GM06990 (cell line): ENCODE results near the gene KPNB1.

Experiments
- DNase-seq: peaks from one replicate; pipeline ENCODE4 v3.0.0-alpha.2; 2011; ENCODE audit not compliant: insufficient read length; ENCODE audit errors: extremely low read depth
- H3K27me3 ChIP-seq: replicated peaks from 2 replicates; pipeline ENCODE4 v1.6.0; 2011; ENCODE audit warnings: low read length; ENCODE audit not compliant: control insufficient read depth, insufficient read depth
- H3K36me3 ChIP-seq: 2 replicates; pipeline ENCODE4 v1.5.1; 2011; ENCODE audit warnings: low read length; ENCODE audit not compliant: control insufficient read depth, insufficient read depth
- H3K4me3 ChIP-seq: replicated peaks from 2 replicates; pipeline ENCODE4 v1.5.1; 2011; ENCODE audit warnings: low read depth, mild to moderate bottlenecking, control low read depth, low read length
- TF ChIP-seq, protein P1 (sequence below): IDR thresholded peaks from 2 replicates; pipeline ENCODE4 v1.5.1; 2011; ENCODE audit warnings: low read length, control low read depth, mild to moderate bottlenecking, inconsistent platforms; ENCODE audit not compliant: insufficient read depth, poor library complexity, severe bottlenecking

The KPNB1 gene

DNA sequence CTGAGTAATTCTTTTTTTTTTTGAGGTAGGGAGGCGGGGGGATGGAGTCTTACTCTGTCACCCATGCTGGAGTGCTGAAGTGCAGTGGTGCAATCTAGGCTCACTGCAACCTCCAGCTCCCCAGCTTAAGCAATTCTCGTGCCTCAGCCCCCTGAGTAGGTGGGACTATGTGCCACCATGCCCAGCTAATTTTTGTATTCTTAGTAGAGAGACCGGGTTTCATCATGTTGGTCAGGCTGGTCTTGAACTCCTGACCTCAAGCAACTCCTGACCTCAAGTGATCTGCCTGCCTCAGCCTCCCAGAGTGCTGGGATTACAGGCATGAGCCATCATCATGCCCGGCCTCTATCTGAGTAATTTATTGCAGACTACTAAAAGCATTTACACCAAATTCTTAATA lies 19.4 kb downstream of the KPNB1 start:
- TF ChIP-seq, protein P1, sequence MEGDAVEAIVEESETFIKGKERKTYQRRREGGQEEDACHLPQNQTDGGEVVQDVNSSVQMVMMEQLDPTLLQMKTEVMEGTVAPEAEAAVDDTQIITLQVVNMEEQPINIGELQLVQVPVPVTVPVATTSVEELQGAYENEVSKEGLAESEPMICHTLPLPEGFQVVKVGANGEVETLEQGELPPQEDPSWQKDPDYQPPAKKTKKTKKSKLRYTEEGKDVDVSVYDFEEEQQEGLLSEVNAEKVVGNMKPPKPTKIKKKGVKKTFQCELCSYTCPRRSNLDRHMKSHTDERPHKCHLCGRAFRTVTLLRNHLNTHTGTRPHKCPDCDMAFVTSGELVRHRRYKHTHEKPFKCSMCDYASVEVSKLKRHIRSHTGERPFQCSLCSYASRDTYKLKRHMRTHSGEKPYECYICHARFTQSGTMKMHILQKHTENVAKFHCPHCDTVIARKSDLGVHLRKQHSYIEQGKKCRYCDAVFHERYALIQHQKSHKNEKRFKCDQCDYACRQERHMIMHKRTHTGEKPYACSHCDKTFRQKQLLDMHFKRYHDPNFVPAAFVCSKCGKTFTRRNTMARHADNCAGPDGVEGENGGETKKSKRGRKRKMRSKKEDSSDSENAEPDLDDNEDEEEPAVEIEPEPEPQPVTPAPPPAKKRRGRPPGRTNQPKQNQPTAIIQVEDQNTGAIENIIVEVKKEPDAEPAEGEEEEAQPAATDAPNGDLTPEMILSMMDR: no peak
- no peak overlapping the region for H3K4me3 ChIP-seq
- DNase-seq: no peak
- H3K36me3 ChIP-seq: peaks cover 40% of the 10 kb centered on the region
- H3K27me3 ChIP-seq: no peaks in the 10 kb centered on the region

GRCh38 chr17:47670064-47670463 lies 20.3 kb downstream of the KPNB1 start:
- H3K4me3 ChIP-seq: no peak overlapping the region
- H3K36me3 ChIP-seq: peaks cover 39% of the 10 kb centered on the region
- no peak for DNase-seq
- TF ChIP-seq, protein P1: no peak
- no peaks in the 10 kb centered on the region for H3K27me3 ChIP-seq

DNA sequence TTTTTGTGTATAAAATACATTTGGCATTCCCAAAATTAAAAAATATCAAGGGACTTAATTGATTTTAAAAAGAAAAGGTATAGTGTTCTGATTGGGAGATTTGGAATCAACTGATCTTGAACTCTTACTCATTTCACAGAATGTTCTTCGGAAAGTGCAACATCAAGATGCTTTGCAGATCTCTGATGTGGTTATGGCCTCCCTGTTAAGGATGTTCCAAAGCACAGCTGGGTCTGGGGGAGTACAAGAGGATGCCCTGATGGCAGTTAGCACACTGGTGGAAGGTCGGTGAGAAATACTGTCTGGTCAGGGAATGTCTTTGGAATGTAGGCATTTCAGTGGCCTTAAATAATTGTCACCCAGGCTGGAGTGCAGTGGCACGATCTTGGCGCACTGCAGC lies 24.8 kb downstream of the KPNB1 start:
- Histone ChIP-seq H3K4me3 (no peak overlapping the region), H3K36me3 (peaks cover 40% of the 10 kb centered on the region), H3K27me3 (no peaks in the 10 kb centered on the region)
- no peak for DNase-seq
- TF ChIP-seq, protein P1: no peak

GRCh38 chr17:47675380-47676198 lies 25.9 kb downstream of the KPNB1 start:
- TF ChIP-seq, protein P1: no peak
- Histone ChIP-seq H3K4me3 (no peak overlapping the region), H3K36me3 (peaks cover 37% of the 10 kb centered on the region), H3K27me3 (no peaks in the 10 kb centered on the region)
- DNase-seq: no peak

DNA sequence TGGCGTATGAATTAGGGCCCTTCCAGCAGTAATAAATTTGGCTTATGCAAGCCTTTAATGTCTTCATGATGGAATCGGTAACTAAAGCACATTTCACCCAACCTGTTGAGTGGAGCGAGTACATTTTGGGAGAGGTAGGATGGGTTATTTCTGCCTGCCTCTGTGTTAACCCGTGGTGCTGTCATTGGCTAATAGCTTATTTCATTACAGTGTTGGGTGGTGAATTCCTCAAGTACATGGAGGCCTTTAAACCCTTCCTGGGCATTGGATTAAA lies 26.4 kb downstream of the KPNB1 start:
- no peaks in the 10 kb centered on the region for H3K27me3 ChIP-seq
- TF ChIP-seq, protein P1: no peak
- no peak for DNase-seq
- H3K36me3 ChIP-seq: peaks cover 38% of the 10 kb centered on the region
- no peak overlapping the region for H3K4me3 ChIP-seq
